Esophagus squamous epithelium (tissue), 5 donors: ENCODE measurements around the gene IQCE. TPM values are rescaled to one million over a fixed set of nuclear protein-coding genes. Genes with fewer than 3 reads are reported as not detected.

ENCODE experiments used
- DNase-seq: peaks from one replicate; lab custom pipeline; 2025; lab: John Stamatoyannopoulos, UW
- H3K27ac ChIP-seq, 4 donors: fragments of 200-600 bp; sonication (generic); one replicate each; pipeline ENCODE4 v1.5.1; 2016 to 2019; ENCODE audit warnings: mild to moderate bottlenecking in 1 of 4
- H3K27me3 ChIP-seq, 4 donors: fragments of 200-600 bp; sonication (generic); 1 replicate in 3 of 4; 2 replicates in 1 of 4; pipeline versions ENCODE4 v1.5.1 to v1.6.0; 2017 to 2021; ENCODE audit warnings: antibody characterized with exemption in 1 of 4
- H3K36me3 ChIP-seq, 3 donors: fragments of 200-600 bp; sonication (generic); one replicate each; pipeline ENCODE4 v1.5.1; 2016 to 2019
- H3K4me1 ChIP-seq, 3 donors: fragments of 200-600 bp; sonication (generic); one replicate each; pipeline ENCODE4 v1.5.1; 2017 to 2019
- H3K4me3 ChIP-seq, 4 donors: fragments of 200-600 bp; sonication (generic); 1 replicate in 3 of 4; 2 replicates in 1 of 4; pipeline ENCODE4 v1.5.1; 2016 to 2019; ENCODE audit warnings: mild to moderate bottlenecking in 2 of 4, moderate library complexity in 1 of 4
- H3K9me3 ChIP-seq, 3 donors: fragments of 200-600 bp; sonication (generic); one replicate each; pipeline ENCODE4 v1.5.1; 2016 to 2019
- POLR2A ChIP-seq, 4 donors: fragments of 450-650 bp; IDR thresholded peaks; one replicate each; pipeline ENCODE4 v1.6.1; 2017; ENCODE audit warnings: antibody characterized with exemption in 4 of 4, mild to moderate bottlenecking in 4 of 4, moderate library complexity in 3 of 4
- WGBS, 2 donors: methylation state at CpG; one replicate each; pipeline ENCODE4 v1.1.5; 2018; 5-methylcytosine and 5-hydroxymethylcytosine counted together
- intact Hi-C: fragments of 100-400 bp; cut with DNase I; formaldehyde crosslinking; loops from one replicate; pipeline ENCODE4 v1.15.0; 2022
- total RNA-seq, 4 donors: library from RNA; depleted of rRNA; stranded (reverse); fragments of >200 nt; gene quantifications; one replicate each; pipeline ENCODE4 v1.1.0, GENCODE V29; 2016
- TF ChIP-seq, protein P1 (sequence below), 6 experiments: fragments of 450-650 bp in 4 of 6; fragments of 200-600 bp in 2 of 6; sonication (generic) in 2 of 6; IDR thresholded peaks; one replicate each; pipeline ENCODE4 v1.5.1; 2016 to 2019; ENCODE audit warnings: antibody characterized with exemption in 6 of 6, mild to moderate bottlenecking in 4 of 6, moderate library complexity in 4 of 6
- donor health status: DM: yes; HTN: yes; CAD: no.

The IQCE gene
- total RNA-seq, 4 donors from 2014 or later, result 4.5 to 10.6 (median 6.3) TPM

GRCh38 chr7:2515424-2516193 lies 43.2 kb upstream of the IQCE start:
- no peak for DNase-seq
- WGBS, 2 donors, result 100% methylated on average over 1 to 3 of the region's 15 CpGs
- intact Hi-C loops, result no loop called here

GRCh38 chr7:2516194-2516555 lies 42.6 kb upstream of the IQCE start:
- TF ChIP-seq, protein P1, sequence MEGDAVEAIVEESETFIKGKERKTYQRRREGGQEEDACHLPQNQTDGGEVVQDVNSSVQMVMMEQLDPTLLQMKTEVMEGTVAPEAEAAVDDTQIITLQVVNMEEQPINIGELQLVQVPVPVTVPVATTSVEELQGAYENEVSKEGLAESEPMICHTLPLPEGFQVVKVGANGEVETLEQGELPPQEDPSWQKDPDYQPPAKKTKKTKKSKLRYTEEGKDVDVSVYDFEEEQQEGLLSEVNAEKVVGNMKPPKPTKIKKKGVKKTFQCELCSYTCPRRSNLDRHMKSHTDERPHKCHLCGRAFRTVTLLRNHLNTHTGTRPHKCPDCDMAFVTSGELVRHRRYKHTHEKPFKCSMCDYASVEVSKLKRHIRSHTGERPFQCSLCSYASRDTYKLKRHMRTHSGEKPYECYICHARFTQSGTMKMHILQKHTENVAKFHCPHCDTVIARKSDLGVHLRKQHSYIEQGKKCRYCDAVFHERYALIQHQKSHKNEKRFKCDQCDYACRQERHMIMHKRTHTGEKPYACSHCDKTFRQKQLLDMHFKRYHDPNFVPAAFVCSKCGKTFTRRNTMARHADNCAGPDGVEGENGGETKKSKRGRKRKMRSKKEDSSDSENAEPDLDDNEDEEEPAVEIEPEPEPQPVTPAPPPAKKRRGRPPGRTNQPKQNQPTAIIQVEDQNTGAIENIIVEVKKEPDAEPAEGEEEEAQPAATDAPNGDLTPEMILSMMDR (IDR thresholded peaks at IDR 0.05), result no peak
- TF ChIP-seq POLR2A (IDR thresholded peaks at IDR 0.05), result no peak
- no peak overlapping the region for H3K4me3 ChIP-seq

More at GRCh38 chr7:2515424-2516193, 43.2 kb upstream of the IQCE start:
- peaks cover 0 to 77% (median 2%) of the 10 kb centered on the region in 4 donors for H3K27me3 ChIP-seq
- H3K27ac ChIP-seq, result no peak overlapping the region
- TF ChIP-seq POLR2A (IDR thresholded peaks at IDR 0.05), result no peak
- TF ChIP-seq, protein P1 (IDR thresholded peaks at IDR 0.05), result no peak
- H3K9me3 ChIP-seq, result no peaks in the 10 kb centered on the region
- no peak overlapping the region for H3K4me3 ChIP-seq
- H3K36me3 ChIP-seq, result no peaks in the 10 kb centered on the region
- peaks cover 28 to 48% (median 38%) of the 10 kb centered on the region in 3 donors for H3K4me1 ChIP-seq

GRCh38 chr7:2517026-2517425 lies 41.8 kb upstream of the IQCE start:
- Histone ChIP-seq H3K36me3 (no peaks in the 10 kb centered on the region), H3K9me3 (no peaks in the 10 kb centered on the region), H3K27me3 (peaks cover 0 to 77% (median 5%) of the 10 kb centered on the region in 4 donors), H3K4me3 (no peak overlapping the region), H3K27ac (no peak overlapping the region), H3K4me1 (peaks cover 20 to 48% (median 24%) of the 10 kb centered on the region in 3 donors)
- no peak for DNase-seq
- intact Hi-C loops, result no loop called here
- 64 to 75% methylated on average over 4 to 8 of the region's 8 CpGs for WGBS, 2 donors
- TF ChIP-seq, protein P1 (IDR thresholded peaks at IDR 0.05), result no peak
- TF ChIP-seq POLR2A (IDR thresholded peaks at IDR 0.05), result no peak

More at GRCh38 chr7:2516194-2516555, 42.6 kb upstream of the IQCE start:
- H3K4me1 ChIP-seq, result peaks cover 25 to 48% (median 32%) of the 10 kb centered on the region in 3 donors
- H3K36me3 ChIP-seq, result no peaks in the 10 kb centered on the region
- DNase-seq, result no peak
- 90% methylated on average over 2 of the region's 8 CpGs; no CpG with 5 or more reads in 1 of the 2 donors for WGBS, 2 donors
- H3K9me3 ChIP-seq, result no peaks in the 10 kb centered on the region
- H3K27ac ChIP-seq, result no peak overlapping the region
- intact Hi-C loops, result no loop called here
- peaks cover 0 to 77% (median 2%) of the 10 kb centered on the region in 4 donors for H3K27me3 ChIP-seq

- H3K36me3 ChIP-seq, result no peaks in the 10 kb centered on the region
- no peak for DNase-seq
- intact Hi-C loops, result no loop called here
- WGBS, 2 donors, result 68 to 76% methylated on average over 12 to 16 of the region's 18 CpGs
- no peak overlapping the region for H3K27ac ChIP-seq
- H3K27me3 ChIP-seq, result peaks cover 0 to 77% (median 5%) of the 10 kb centered on the region in 4 donors
- H3K9me3 ChIP-seq, result no peaks in the 10 kb centered on the region
- no peak for TF ChIP-seq POLR2A (IDR thresholded peaks at IDR 0.05)
- TF ChIP-seq, protein P1 (IDR thresholded peaks at IDR 0.05), result no peak
- H3K4me1 ChIP-seq, result peaks cover 22 to 48% (median 28%) of the 10 kb centered on the region in 3 donors
- no peak overlapping the region for H3K4me3 ChIP-seq
Measured at GRCh38 chr7:2517678-2518507, 40.9 kb upstream of the IQCE start.
